SU-DHL-6 (cell line): Measurements from ENCODE around the gene FAM83D.

ENCODE experiments used
- H2AFZ ChIP-seq: fragments of 200-600 bp; sonication (generic); 2 replicates; pipeline ENCODE4 v1.6.1; 2014; ENCODE audit warnings: low read depth, mild to moderate bottlenecking, moderate library complexity, mixed read lengths, antibody characterized with exemption, low read length; ENCODE audit not compliant: severe bottlenecking
- H3F3A ChIP-seq: fragments of 200-600 bp; shearing (Covaris generic); 2 replicates; pipeline ENCODE4 v1.6.0; 2016; ENCODE audit warnings: antibody characterized with exemption, mild to moderate bottlenecking; ENCODE audit not compliant: insufficient read depth
- H3K27ac ChIP-seq: fragments of 200-600 bp; sonication (generic); 2 replicates; pipeline ENCODE4 v1.5.1; 2016; ENCODE audit warnings: low read depth, mild to moderate bottlenecking, low read length, moderate library complexity, mixed read lengths
- H3K27me3 ChIP-seq: fragments of 200-600 bp; sonication (generic), shearing (Covaris generic); 2 replicates; pipeline ENCODE4 v1.6.0; 2014; ENCODE audit warnings: mild to moderate bottlenecking, low read length
- H3K36me3 ChIP-seq: fragments of 200-600 bp; sonication (generic); 2 replicates; pipeline ENCODE4 v1.6.1; 2014; ENCODE audit warnings: mild to moderate bottlenecking, low read length, mixed read lengths
- H3K4me2 ChIP-seq: fragments of 300-600, 200-600 bp; shearing (Covaris generic), sonication (generic); 2 replicates; pipeline ENCODE4 v1.6.0; 2014; ENCODE audit warnings: low read length, low read depth, mild to moderate bottlenecking; ENCODE audit not compliant: poor library complexity, severe bottlenecking
- H3K4me3 ChIP-seq: fragments of 200-600 bp; sonication (generic); 2 replicates; pipeline ENCODE4 v1.5.1; 2014; ENCODE audit warnings: antibody characterized with exemption, low read length, mild to moderate bottlenecking, mixed read lengths; ENCODE audit not compliant: insufficient read depth, poor library complexity, severe bottlenecking
- H3K79me2 ChIP-seq: fragments of 200-600 bp; sonication (generic); 2 replicates; pipeline ENCODE4 v1.6.1; 2014; ENCODE audit warnings: mild to moderate bottlenecking, low read length, moderate library complexity; ENCODE audit not compliant: insufficient read depth
- H3K9ac ChIP-seq: fragments of 200-600 bp; sonication (generic); 2 replicates; pipeline ENCODE4 v1.7.0; 2014; ENCODE audit warnings: mild to moderate bottlenecking, low read length
- H3K9me2 ChIP-seq: fragments of 200-600 bp; sonication (generic); replicated peaks from 2 replicates; pipeline ENCODE4 v1.6.1; 2014; ENCODE audit warnings: low read length; ENCODE audit not compliant: insufficient read depth
- H3K9me3 ChIP-seq: fragments of 200-600 bp; sonication (generic); 2 replicates; pipeline ENCODE4 v1.6.1; 2014; ENCODE audit warnings: low read length, mixed read lengths; ENCODE audit not compliant: insufficient read depth
- H4K20me1 ChIP-seq: fragments of 200-600 bp; sonication (generic); 2 replicates; pipeline ENCODE4 v1.6.1; 2014; ENCODE audit warnings: low read depth, mild to moderate bottlenecking, antibody characterized with exemption, low read length, moderate library complexity, mixed read lengths
- EZH2phosphoT487 ChIP-seq: fragments of 200-600 bp; sonication (generic), shearing (Covaris generic); conservative IDR thresholded peaks from 2 replicates; pipeline ENCODE4 v1.6.1; 2018; ENCODE audit warnings: mild to moderate bottlenecking, antibody characterized with exemption, low read length, moderate library complexity, mixed read lengths
- TF ChIP-seq, protein P1 (sequence below): fragments of 200-600 bp; sonication (generic); IDR thresholded peaks from one replicate; pipeline ENCODE4 v1.5.1; 2017; ENCODE audit warnings: antibody characterized with exemption, mild to moderate bottlenecking, low read length, moderate library complexity; ENCODE audit not compliant: insufficient read depth, poor library complexity, severe bottlenecking

FAM83D gene

DNA sequence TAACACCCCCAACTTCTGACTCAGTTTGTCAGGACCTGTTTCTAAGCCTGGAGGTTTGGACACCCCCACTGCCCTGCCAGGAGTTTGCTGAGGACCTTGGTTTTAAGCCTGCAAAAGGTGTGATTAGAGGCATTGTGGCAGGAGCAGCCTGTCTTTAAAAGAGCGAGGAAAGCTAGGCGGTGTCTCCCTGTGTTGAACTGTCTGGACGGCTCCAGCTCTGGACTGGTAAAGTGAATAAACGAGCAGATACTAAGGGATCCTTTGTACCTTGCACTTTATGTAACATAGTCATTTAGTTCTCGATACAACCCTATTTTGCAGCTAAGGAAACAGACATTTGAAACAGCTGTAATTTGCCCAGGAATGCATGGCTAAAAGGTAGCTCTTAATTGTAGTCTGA, 14.4 kb downstream of the FAM83D start:
- peaks cover 24% of the 10 kb centered on the region; the same call in 1 of the 2 replicates for H3K36me3 ChIP-seq
- H3K9ac ChIP-seq: no peak overlapping the region
- H3K27me3 ChIP-seq: no peaks in the 10 kb centered on the region

DNA sequence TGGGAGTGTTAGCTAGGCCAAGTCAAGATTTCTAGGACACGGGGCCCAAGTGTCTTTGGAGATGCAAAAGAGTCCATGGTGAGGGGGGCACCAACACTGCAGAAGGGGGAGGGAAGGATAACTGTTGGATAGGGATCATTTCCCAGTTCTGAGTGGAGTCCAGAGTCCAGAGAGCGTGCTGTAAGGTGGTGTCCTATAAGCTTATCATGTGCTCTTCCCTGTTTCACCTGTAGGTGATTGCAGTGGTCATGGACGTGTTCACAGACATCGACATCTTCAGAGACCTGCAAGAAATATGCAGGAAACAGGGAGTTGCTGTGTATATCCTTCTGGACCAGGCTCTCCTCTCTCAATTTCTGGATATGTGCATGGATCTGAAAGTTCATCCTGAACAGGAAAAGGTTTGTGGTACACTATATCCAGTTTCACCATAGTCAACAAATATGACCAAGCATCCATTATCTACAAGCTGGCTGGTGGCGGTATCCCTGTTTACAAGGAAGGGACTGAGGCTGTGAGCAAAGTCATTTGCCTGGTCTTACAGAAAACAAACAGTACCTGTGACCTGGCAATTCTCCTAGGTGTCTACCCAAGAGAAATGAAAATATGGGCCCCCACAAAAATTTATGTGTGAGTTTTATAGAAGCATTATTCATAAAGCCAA, 15.6 kb downstream of the FAM83D start:
- H3K27me3 ChIP-seq: no peaks in the 10 kb centered on the region
- 0 out of 2 replicates have a peak, but pooled peaks cover 7% of the 10 kb centered on the region for H3F3A ChIP-seq
- H4K20me1 ChIP-seq: peaks cover 27% of the 10 kb centered on the region; the same call in 1 of the 2 replicates
- H2AFZ ChIP-seq: no peak overlapping the region
- H3K79me2 ChIP-seq: peaks cover 76% of the 10 kb centered on the region
- no peak overlapping the region for H3K27ac ChIP-seq
- H3K36me3 ChIP-seq: peaks cover 33% of the 10 kb centered on the region; the same call in 1 of the 2 replicates
- TF ChIP-seq, protein P1, sequence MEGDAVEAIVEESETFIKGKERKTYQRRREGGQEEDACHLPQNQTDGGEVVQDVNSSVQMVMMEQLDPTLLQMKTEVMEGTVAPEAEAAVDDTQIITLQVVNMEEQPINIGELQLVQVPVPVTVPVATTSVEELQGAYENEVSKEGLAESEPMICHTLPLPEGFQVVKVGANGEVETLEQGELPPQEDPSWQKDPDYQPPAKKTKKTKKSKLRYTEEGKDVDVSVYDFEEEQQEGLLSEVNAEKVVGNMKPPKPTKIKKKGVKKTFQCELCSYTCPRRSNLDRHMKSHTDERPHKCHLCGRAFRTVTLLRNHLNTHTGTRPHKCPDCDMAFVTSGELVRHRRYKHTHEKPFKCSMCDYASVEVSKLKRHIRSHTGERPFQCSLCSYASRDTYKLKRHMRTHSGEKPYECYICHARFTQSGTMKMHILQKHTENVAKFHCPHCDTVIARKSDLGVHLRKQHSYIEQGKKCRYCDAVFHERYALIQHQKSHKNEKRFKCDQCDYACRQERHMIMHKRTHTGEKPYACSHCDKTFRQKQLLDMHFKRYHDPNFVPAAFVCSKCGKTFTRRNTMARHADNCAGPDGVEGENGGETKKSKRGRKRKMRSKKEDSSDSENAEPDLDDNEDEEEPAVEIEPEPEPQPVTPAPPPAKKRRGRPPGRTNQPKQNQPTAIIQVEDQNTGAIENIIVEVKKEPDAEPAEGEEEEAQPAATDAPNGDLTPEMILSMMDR: no peak
- TF ChIP-seq EZH2phosphoT487: no peak
- no peak overlapping the region for H3K9ac ChIP-seq
- no peak overlapping the region for H3K4me2 ChIP-seq
- H3K9me3 ChIP-seq: no peaks in the 10 kb centered on the region
- no peak overlapping the region for H3K4me3 ChIP-seq
- H3K9me2 ChIP-seq: no peaks in the 10 kb centered on the region

More for the DNA sequence above, 14.4 kb downstream of the FAM83D start:
- Histone ChIP-seq H3F3A (no peaks in the 10 kb centered on the region), H3K9me3 (no peaks in the 10 kb centered on the region), H3K79me2 (peaks cover 80% of the 10 kb centered on the region), H3K9me2 (no peaks in the 10 kb centered on the region), H3K4me3 (no peak overlapping the region), H3K27ac (no peak overlapping the region), H3K4me2 (no peak overlapping the region), H4K20me1 (peaks cover 22% of the 10 kb centered on the region; the same call in 1 of the 2 replicates), H2AFZ (no peak overlapping the region)
- TF ChIP-seq EZH2phosphoT487: no peak
- TF ChIP-seq, protein P1: no peak

DNA sequence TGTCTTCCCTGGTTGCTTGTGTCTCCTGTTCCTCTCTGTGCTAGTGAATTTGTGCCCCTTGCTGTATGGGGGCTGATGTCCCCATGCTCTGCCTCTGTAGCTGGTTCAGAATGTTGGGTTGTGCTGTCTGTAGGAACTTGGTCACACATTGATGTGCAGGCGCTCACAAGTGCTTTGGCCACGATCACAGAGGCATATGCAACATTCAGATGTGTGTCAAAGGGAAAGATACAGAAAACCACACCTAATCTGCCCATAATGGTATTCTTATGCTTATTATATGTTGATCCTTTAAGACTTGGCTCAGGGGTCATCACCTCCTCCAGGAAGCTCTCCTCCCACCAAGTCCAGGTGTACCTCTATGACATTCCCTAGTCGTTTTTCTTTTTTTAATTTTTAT, 18.8 kb downstream of the FAM83D start:
- Histone ChIP-seq H3K27ac (no peak overlapping the region), H3K36me3 (peaks cover 52% of the 10 kb centered on the region), H3K27me3 (no peaks in the 10 kb centered on the region), H3K9ac (no peak overlapping the region), H3K4me2 (no peak overlapping the region), H3K9me3 (no peaks in the 10 kb centered on the region), H3K9me2 (no peaks in the 10 kb centered on the region), H3K79me2 (peaks cover 54% of the 10 kb centered on the region), H2AFZ (no peak overlapping the region), H3F3A (peaks cover 12% of the 10 kb centered on the region; the same call in 1 of the 2 replicates), H4K20me1 (peaks cover 18% of the 10 kb centered on the region; the same call in 1 of the 2 replicates), H3K4me3 (no peak overlapping the region)
- TF ChIP-seq EZH2phosphoT487: no peak
- TF ChIP-seq, protein P1: no peak
